ENCODE results near the gene SCD. TPM values are rescaled to one million over a fixed set of nuclear protein-coding genes. Genes with fewer than 3 reads are reported as not detected.
A peak's percentile ranks its signal among the peaks of the same experiment; 100 is the strongest.
"Not testable (repeated sequence)": the region's sequence is repeated elsewhere in the genome, so short reads cannot be mapped to it uniquely, and the experiment has no call there.

The SCD gene
- total and polyA plus RNA-seq, 2 experiments from 2014 or later = 19.5 TPM

GRCh38 chr10:100371482-100372027 is 24.5 kb downstream of the SCD start:
- Histone ChIP-seq H3K27me3 (replicated peaks; ENCODE audit: insufficient read depth) (no peaks in the 10 kb centered on the region), H3K9me3 (ENCODE audit: low read depth) (no peaks in the 10 kb centered on the region), H3K9me2 (ENCODE audit: insufficient read depth) (no peaks in the 10 kb centered on the region), H4K20me1 (ENCODE audit: insufficient read depth) (no peaks in the 10 kb centered on the region), H3K4me2 (ENCODE audit: unreplicated experiment) (peak overlapping the region; percentile 83), H3K36me3 (ENCODE audit: low read depth) (no peaks in the 10 kb centered on the region), H2AFZ (peak overlapping the region; percentile 73), H3K9ac (peak overlapping the region; percentile 72), H3K27ac (peak overlapping the region; percentile 100), H3K79me2 (ENCODE audit: insufficient read depth) (0 out of 2 replicates have a peak, but pooled peaks cover 4% of the 10 kb centered on the region), H3F3A (ENCODE audit: insufficient read depth) (peaks cover 47% of the 10 kb centered on the region), H3K4me3 (peak overlapping the region; percentile 46), H3K4me1 (ENCODE audit: insufficient read depth) (peaks cover 41% of the 10 kb centered on the region)
- in situ Hi-C loops (cut with MboI) = no loop called here
- WGBS, 2 experiments (ENCODE audit: low coverage in 1 of 2, low lambda C conversion rate in 2 of 2, missing lambda C conversion rate in 2 of 2) = 68% methylated on average over 10 of the region's 10 CpGs
- no peak for TF ChIP-seq EZH2phosphoT487 (IDR thresholded peaks at IDR 0.05; ENCODE audit: insufficient read depth, low read depth)
- TF ChIP-seq EZH2 (IDR thresholded peaks at IDR 0.05; ENCODE audit: insufficient read depth, poor library complexity, severe bottlenecking) = no peak
- no peak for DNase-seq

DNA sequence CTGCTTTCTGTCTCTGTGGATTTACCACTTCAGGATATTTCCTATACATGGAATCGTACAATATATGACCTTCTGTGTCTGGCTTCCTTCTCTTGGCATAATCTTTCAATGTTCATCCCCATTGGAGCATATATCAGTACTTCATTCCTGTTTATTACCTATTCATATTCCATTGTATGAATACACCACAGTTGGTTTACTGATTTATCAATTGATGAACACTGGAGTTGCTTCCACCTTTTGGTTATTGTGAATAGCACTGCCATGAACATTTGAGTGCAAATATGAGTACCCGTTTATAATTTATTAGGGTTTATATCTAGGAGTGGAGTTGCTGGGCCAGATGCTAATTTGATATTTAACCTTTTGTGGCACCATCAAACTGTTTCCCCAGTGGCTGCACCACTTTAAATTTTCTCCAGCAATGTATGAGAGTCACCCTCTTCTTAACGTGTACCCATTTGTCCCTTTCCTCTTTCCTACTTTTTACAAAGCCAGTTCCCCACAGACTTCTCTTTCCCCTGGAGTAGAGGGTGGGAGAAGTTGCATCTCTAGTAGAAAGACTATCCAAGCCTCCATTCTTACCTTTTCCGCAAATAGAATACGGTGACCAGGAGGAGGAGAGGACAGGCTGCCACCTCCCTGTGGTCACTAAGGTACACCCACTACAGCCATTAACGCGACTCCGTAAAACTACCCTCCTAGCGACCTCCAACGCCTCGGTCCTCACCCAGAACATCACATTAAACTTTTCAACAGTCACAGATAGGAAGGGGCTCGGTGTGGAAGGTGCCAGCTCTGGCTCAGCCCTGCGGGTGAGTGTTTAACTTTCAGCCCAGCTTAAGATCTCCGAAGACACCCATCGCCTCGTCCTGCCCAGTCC is 25.6 kb downstream of the SCD start:
- 0 out of 2 replicates have a peak, but pooled peaks cover 4% of the 10 kb centered on the region for H3K79me2 ChIP-seq (ENCODE audit: insufficient read depth)
- TF ChIP-seq EZH2 (IDR thresholded peaks at IDR 0.05; ENCODE audit: insufficient read depth, poor library complexity, severe bottlenecking) = no peak
- TF ChIP-seq EZH2phosphoT487 (IDR thresholded peaks at IDR 0.05; ENCODE audit: insufficient read depth, low read depth) = no peak
- H3K9me2 ChIP-seq (ENCODE audit: insufficient read depth) = no peaks in the 10 kb centered on the region
- no peaks in the 10 kb centered on the region for H3K27me3 ChIP-seq (replicated peaks; ENCODE audit: insufficient read depth)
- peak overlapping the region; percentile 92 for H3K4me2 ChIP-seq (ENCODE audit: unreplicated experiment)
- WGBS, 2 experiments (ENCODE audit: low coverage in 1 of 2, low lambda C conversion rate in 2 of 2, missing lambda C conversion rate in 2 of 2) = 22 to 27% methylated on average over 16 of the region's 16 CpGs
- H3F3A ChIP-seq (ENCODE audit: insufficient read depth) = peaks cover 47% of the 10 kb centered on the region
- no peaks in the 10 kb centered on the region for H4K20me1 ChIP-seq (ENCODE audit: insufficient read depth)
- H3K9me3 ChIP-seq (ENCODE audit: low read depth) = no peaks in the 10 kb centered on the region
- H3K4me3 ChIP-seq = peak overlapping the region; percentile 92
- no peaks in the 10 kb centered on the region for H3K36me3 ChIP-seq (ENCODE audit: low read depth)
- DNase-seq = peak; percentile 9
- in situ Hi-C loops (cut with MboI) = no loop called here
- H3K27ac ChIP-seq = peak overlapping the region; percentile 100
- peak overlapping the region; percentile 99 for H3K9ac ChIP-seq
- peaks cover 41% of the 10 kb centered on the region for H3K4me1 ChIP-seq (ENCODE audit: insufficient read depth)
- H2AFZ ChIP-seq = peak overlapping the region; percentile 83

- H3K79me2 ChIP-seq (ENCODE audit: insufficient read depth) = 0 out of 2 replicates have a peak, but pooled peaks cover 4% of the 10 kb centered on the region
- H3K27ac ChIP-seq = peak overlapping the region; percentile 100
- peak overlapping the region; percentile 92 for H3K4me2 ChIP-seq (ENCODE audit: unreplicated experiment)
- H4K20me1 ChIP-seq (ENCODE audit: insufficient read depth) = no peaks in the 10 kb centered on the region
- TF ChIP-seq EZH2phosphoT487 (IDR thresholded peaks at IDR 0.05; ENCODE audit: insufficient read depth, low read depth) = no peak
- TF ChIP-seq EZH2 (IDR thresholded peaks at IDR 0.05; ENCODE audit: insufficient read depth, poor library complexity, severe bottlenecking) = no peak
- in situ Hi-C loops (cut with MboI) = no loop called here
- peaks cover 41% of the 10 kb centered on the region for H3K4me1 ChIP-seq (ENCODE audit: insufficient read depth)
- 0 to 1% methylated on average over 42 to 45 of the region's 45 CpGs for WGBS, 2 experiments (ENCODE audit: low coverage in 1 of 2, low lambda C conversion rate in 2 of 2, missing lambda C conversion rate in 2 of 2)
- no peaks in the 10 kb centered on the region for H3K9me2 ChIP-seq (ENCODE audit: insufficient read depth)
- no peaks in the 10 kb centered on the region for H3K27me3 ChIP-seq (replicated peaks; ENCODE audit: insufficient read depth)
- H3K4me3 ChIP-seq = peak overlapping the region; percentile 92
- peak overlapping the region; percentile 99 for H3K9ac ChIP-seq
- no peaks in the 10 kb centered on the region for H3K36me3 ChIP-seq (ENCODE audit: low read depth)
- DNase-seq = peak; percentile 99
- H2AFZ ChIP-seq = peak overlapping the region; percentile 83
- H3F3A ChIP-seq (ENCODE audit: insufficient read depth) = peaks cover 47% of the 10 kb centered on the region
- no peaks in the 10 kb centered on the region for H3K9me3 ChIP-seq (ENCODE audit: low read depth)
Measured at GRCh38 chr10:100373298-100374199, 26.5 kb downstream of the SCD start.

- peaks cover 41% of the 10 kb centered on the region for H3K4me1 ChIP-seq (ENCODE audit: insufficient read depth)
- H3K27ac ChIP-seq = peak overlapping the region; percentile 100
- 0 to 1% methylated on average over 3 of the region's 3 CpGs for WGBS, 2 experiments (ENCODE audit: low coverage in 1 of 2, low lambda C conversion rate in 2 of 2, missing lambda C conversion rate in 2 of 2)
- peak; percentile 17 for DNase-seq
- peak overlapping the region; percentile 83 for H2AFZ ChIP-seq
- H3F3A ChIP-seq (ENCODE audit: insufficient read depth) = peaks cover 47% of the 10 kb centered on the region
- H3K36me3 ChIP-seq (ENCODE audit: low read depth) = no peaks in the 10 kb centered on the region
- H3K79me2 ChIP-seq (ENCODE audit: insufficient read depth) = 0 out of 2 replicates have a peak, but pooled peaks cover 4% of the 10 kb centered on the region
- in situ Hi-C loops (cut with MboI) = no loop called here
- H4K20me1 ChIP-seq (ENCODE audit: insufficient read depth) = no peaks in the 10 kb centered on the region
- H3K9me3 ChIP-seq (ENCODE audit: low read depth) = no peaks in the 10 kb centered on the region
- H3K9ac ChIP-seq = peak overlapping the region; percentile 99
- H3K4me2 ChIP-seq (ENCODE audit: unreplicated experiment) = peak overlapping the region; percentile 92
- no peaks in the 10 kb centered on the region for H3K27me3 ChIP-seq (replicated peaks; ENCODE audit: insufficient read depth)
- peak overlapping the region; percentile 92 for H3K4me3 ChIP-seq
- TF ChIP-seq EZH2 (IDR thresholded peaks at IDR 0.05; ENCODE audit: insufficient read depth, poor library complexity, severe bottlenecking) (no peak), EZH2phosphoT487 (IDR thresholded peaks at IDR 0.05; ENCODE audit: insufficient read depth, low read depth) (no peak)
- no peaks in the 10 kb centered on the region for H3K9me2 ChIP-seq (ENCODE audit: insufficient read depth)
Measured at GRCh38 chr10:100374200-100374655, 27.2 kb downstream of the SCD start.

- WGBS, 2 experiments (ENCODE audit: low coverage in 1 of 2, low lambda C conversion rate in 2 of 2, missing lambda C conversion rate in 2 of 2) = 74 to 78% methylated on average over 7 of the region's 7 CpGs
Measured at GRCh38 chr10:100374677-100375353, 27.8 kb downstream of the SCD start.

More at GRCh38 chr10:100374677-100375353, 27.8 kb downstream of the SCD start:
- H3K9me2 ChIP-seq (ENCODE audit: insufficient read depth); H3K36me3 ChIP-seq (ENCODE audit: low read depth); H3K9me3 ChIP-seq (ENCODE audit: low read depth); H4K20me1 ChIP-seq (ENCODE audit: insufficient read depth); in situ Hi-C loops (cut with MboI); DNase-seq; H3K79me2 ChIP-seq (ENCODE audit: insufficient read depth); H3K27me3 ChIP-seq (replicated peaks; ENCODE audit: insufficient read depth): not testable (repeated sequence)
- H3K27ac ChIP-seq = peak overlapping the region; percentile 100
- H3K9ac ChIP-seq = peak overlapping the region; percentile 99
- peaks cover 41% of the 10 kb centered on the region for H3K4me1 ChIP-seq (ENCODE audit: insufficient read depth)
- H3K4me2 ChIP-seq (ENCODE audit: unreplicated experiment) = peak overlapping the region; percentile 92
- H3F3A ChIP-seq (ENCODE audit: insufficient read depth) = peaks cover 47% of the 10 kb centered on the region
- H3K4me3 ChIP-seq = peak overlapping the region; percentile 92
- H2AFZ ChIP-seq = peak overlapping the region; percentile 83
